ENCODE results near the gene CLEC17A. TPM values are rescaled to one million over a fixed set of nuclear protein-coding genes. Genes with fewer than 3 reads are reported as not detected.

CLEC17A gene
- total and polyA plus RNA-seq, 2 of the 8 experiments (the other 6 are each of a cell fraction or from before 2014, with no cell fraction given): not detected

GRCh38 chr19:14553042-14553938 lies 29.6 kb upstream of the CLEC17A start:
- Histone ChIP-seq H3K36me3 (ENCODE audit: control insufficient read depth in 2 of 4, insufficient read depth in 4 of 4, low read length in 3 of 4) (no peaks in the 10 kb centered on the region), H3K56ac (replicated peaks; ENCODE audit: insufficient read length, low read depth, low read length) (no peak overlapping the region), H3K4me2 (ENCODE audit: insufficient read depth in 1 of 2, low read depth in 2 of 2, low read length in 2 of 2) (no peak overlapping the region), H3K79me1 (ENCODE audit: low read depth, low read length) (peaks cover 10% of the 10 kb centered on the region), H2AFZ (ENCODE audit: low read length) (no peak overlapping the region), H2AK5ac (ENCODE audit: low read depth, low read length) (no peak overlapping the region), H4K20me1 (replicated peaks in 1 of 2; ENCODE audit: control insufficient read depth in 1 of 2, insufficient read depth in 2 of 2, low read length in 2 of 2) (peaks cover 3 to 15% of the 10 kb centered on the region in 2 experiments), H3K27ac (ENCODE audit: low read depth, low read length) (no peak overlapping the region), H3K18ac (ENCODE audit: extremely low read depth, low read length) (no peak overlapping the region), H3K14ac (ENCODE audit: insufficient read length) (no peak overlapping the region), H2BK5ac (ENCODE audit: low read depth, low read length) (no peak overlapping the region), H2BK120ac (replicated peaks; ENCODE audit: low read depth, low read length) (no peak overlapping the region), H3K9ac (replicated peaks in 1 of 4; ENCODE audit: extremely low read depth in 1 of 4, low read depth in 3 of 4, low read length in 3 of 4) (peak overlapping the region in 1 of 4 experiments; percentile 32; a peak in 1 of 7 replicates), H3K4me3 (ENCODE audit: extremely low read depth in 1 of 4, insufficient read depth in 2 of 4, low read depth in 3 of 4, low read length in 4 of 4) (no peak overlapping the region), H4K5ac (ENCODE audit: insufficient read length, low read depth, low read length) (no peak overlapping the region), H2BK12ac (ENCODE audit: low read depth, low read length) (no peak overlapping the region), H3K4me1 (replicated peaks in 1 of 4; ENCODE audit: control insufficient read depth in 3 of 4, insufficient read depth in 4 of 4, low read length in 3 of 4) (peaks cover 0 to 6% (median 2%) of the 10 kb centered on the region in 4 experiments; a peak in 5 of 7 replicates), H2BK20ac (ENCODE audit: low read length) (no peak overlapping the region), H3K27me3 (replicated peaks in 1 of 4; ENCODE audit: control insufficient read depth in 3 of 4, extremely low read depth in 1 of 4, insufficient read depth in 3 of 4, low read length in 3 of 4) (no peaks in the 10 kb centered on the region), H3K23me2 (ENCODE audit: low read depth, low read length) (no peaks in the 10 kb centered on the region), H3K23ac (ENCODE audit: insufficient read length) (no peak overlapping the region), H3K79me2 (ENCODE audit: control insufficient read depth in 1 of 2, insufficient read depth in 2 of 2, low read length in 2 of 2) (peaks cover 0 to 12% of the 10 kb centered on the region in 2 experiments; a peak in 1 of 4 replicates), H4K8ac (ENCODE audit: extremely low read depth, insufficient read depth, low read length) (peak overlapping the region; percentile 68), H2BK15ac (ENCODE audit: low read length) (no peak overlapping the region), H4K91ac (replicated peaks; ENCODE audit: insufficient read length, low read length) (no peak overlapping the region), H3K4ac (replicated peaks; ENCODE audit: insufficient read length, low read depth, low read length) (no peak overlapping the region), H3K9me3 (ENCODE audit: insufficient read depth in 2 of 2, low read depth in 1 of 2, low read length in 1 of 2) (no peaks in the 10 kb centered on the region)
- ChIA-PET CTCF (ENCODE audit: partially characterized antibody) (interaction anchor here (0.5 to 6.3 kb wide), 12 partner anchors 7 to 144 kb away, joined by 3 to 47 read pairs (median 4); partner anchors contain the start of gene NDUFB7), POLR2A (ENCODE audit: partially characterized antibody) (interaction anchor here (1.1 to 1.7 kb wide), 2 partner anchors 17 to 49 kb away, joined by 4 read pairs; no protein-coding TSS in a partner anchor)
- no peak for FAIRE-seq
- WGBS, 2 experiments (ENCODE audit: extremely low coverage in 1 of 2, insufficient coverage in 1 of 2, insufficient read length in 1 of 2, insufficient replicate concordance in 2 of 2, low coverage in 1 of 2, low lambda C conversion rate in 2 of 2, missing lambda C conversion rate in 1 of 2): 94% methylated on average over 35 of the region's 35 CpGs; no CpG with 5 or more reads in 1 of the 2 experiments
- DNase-seq (ENCODE audit: low read depth in 1 of 2, low spot score in 2 of 2): no peak
- TF ChIP-seq JUN (IDR thresholded peaks at IDR 0.05; ENCODE audit: low read depth, low read length): no peak
- no peak for TF ChIP-seq NRF1 (IDR thresholded peaks at IDR 0.05; ENCODE audit: low read depth, low read length)
